AG09309 (cell line): ENCODE measurements around the gene PEX5L.

Experiments used
- DNase-seq: peaks from one replicate; pipeline ENCODE4 v3.0.0-alpha.2; 2010; ENCODE audit warnings: low read depth
- H3K4me3 ChIP-seq: 2 replicates; pipeline ENCODE4 v1.5.1; 2011; ENCODE audit warnings: mild to moderate bottlenecking, low read depth, low read length, moderate library complexity; ENCODE audit not compliant: control insufficient read depth
- TF ChIP-seq, protein P1 (sequence below): IDR thresholded peaks from 2 replicates; pipeline ENCODE4 v1.5.1; 2011; ENCODE audit warnings: mild to moderate bottlenecking, low read depth, low read length, inconsistent platforms; ENCODE audit not compliant: insufficient read depth, control insufficient read depth; ENCODE audit errors: missing control alignments

The PEX5L gene

DNA sequence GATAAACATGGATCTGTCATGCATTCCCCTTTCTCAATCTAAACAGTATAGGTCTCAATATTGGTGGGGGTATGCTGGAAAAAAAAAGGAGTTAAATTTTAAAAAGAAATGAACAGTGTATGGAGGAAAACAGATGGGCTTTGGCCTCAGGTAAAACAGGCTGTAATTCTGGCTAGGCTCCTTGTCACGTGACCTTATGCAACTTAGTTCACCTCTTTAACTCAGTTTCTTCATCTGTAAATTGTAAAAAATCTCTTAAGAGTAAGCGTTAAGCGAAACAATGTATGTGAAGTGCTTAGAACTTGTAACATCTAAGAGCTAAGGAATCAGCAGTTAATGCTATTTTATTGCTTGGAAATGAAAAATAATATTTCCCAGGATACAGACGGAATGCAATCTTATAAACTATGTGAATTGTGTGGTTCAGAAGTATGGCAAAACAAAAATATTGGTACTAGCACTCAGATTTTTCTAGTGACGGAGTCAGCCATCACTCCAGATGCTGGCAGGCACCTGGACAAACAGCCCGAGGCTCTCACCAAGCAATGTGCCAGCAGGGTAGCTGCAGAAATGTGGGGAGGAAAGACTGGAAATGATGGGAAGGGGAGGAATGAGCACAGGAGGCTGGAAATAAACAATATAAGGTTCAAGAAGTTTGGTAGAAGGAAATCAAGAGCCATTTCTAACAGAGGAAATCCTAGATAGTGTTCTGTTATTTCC is 211.1 kb downstream of the PEX5L start:
- TF ChIP-seq, protein P1, sequence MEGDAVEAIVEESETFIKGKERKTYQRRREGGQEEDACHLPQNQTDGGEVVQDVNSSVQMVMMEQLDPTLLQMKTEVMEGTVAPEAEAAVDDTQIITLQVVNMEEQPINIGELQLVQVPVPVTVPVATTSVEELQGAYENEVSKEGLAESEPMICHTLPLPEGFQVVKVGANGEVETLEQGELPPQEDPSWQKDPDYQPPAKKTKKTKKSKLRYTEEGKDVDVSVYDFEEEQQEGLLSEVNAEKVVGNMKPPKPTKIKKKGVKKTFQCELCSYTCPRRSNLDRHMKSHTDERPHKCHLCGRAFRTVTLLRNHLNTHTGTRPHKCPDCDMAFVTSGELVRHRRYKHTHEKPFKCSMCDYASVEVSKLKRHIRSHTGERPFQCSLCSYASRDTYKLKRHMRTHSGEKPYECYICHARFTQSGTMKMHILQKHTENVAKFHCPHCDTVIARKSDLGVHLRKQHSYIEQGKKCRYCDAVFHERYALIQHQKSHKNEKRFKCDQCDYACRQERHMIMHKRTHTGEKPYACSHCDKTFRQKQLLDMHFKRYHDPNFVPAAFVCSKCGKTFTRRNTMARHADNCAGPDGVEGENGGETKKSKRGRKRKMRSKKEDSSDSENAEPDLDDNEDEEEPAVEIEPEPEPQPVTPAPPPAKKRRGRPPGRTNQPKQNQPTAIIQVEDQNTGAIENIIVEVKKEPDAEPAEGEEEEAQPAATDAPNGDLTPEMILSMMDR: no peak
- no peak overlapping the region for H3K4me3 ChIP-seq
- no peak for DNase-seq

DNA sequence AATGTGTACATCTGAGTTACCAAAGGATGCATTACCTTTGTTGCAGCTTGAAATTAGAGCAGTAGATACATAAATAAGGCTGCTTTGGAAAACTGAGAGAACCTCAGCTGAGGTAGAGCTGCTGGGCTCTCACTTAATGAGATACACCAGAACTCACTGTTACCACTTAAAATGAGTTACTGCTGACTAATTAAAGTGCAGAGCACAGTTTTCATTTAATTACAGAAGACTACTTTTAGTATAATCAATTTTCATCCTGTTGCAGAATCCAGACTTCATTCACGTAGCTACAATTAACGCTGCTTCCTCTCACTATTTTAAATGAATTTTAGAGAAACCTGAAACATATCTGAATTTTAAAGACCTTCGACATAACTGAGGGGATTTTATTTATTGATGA is 214.4 kb downstream of the PEX5L start:
- no peak overlapping the region for H3K4me3 ChIP-seq
- TF ChIP-seq, protein P1: no peak
- DNase-seq: no peak

DNA sequence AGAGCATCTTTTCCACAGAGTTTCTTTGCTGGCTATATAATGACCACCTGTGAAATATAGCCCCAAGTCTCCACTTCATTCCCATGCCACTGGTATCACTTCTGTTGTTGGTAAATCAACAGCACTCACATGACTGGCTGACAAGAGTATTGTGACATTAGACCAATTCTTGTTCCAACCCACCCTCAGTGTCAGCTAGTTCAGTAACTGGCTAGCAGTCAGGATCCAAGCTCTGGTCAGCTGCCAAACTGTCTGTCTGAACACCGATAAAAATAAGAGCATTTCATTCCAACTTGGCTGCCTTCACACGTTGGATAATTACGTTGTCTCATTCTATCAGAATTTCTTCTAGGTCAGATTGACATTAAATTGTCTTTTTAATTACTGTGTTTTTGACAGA is 217.4 kb downstream of the PEX5L start:
- H3K4me3 ChIP-seq: no peak overlapping the region
- DNase-seq: no peak
- TF ChIP-seq, protein P1: no peak

DNA sequence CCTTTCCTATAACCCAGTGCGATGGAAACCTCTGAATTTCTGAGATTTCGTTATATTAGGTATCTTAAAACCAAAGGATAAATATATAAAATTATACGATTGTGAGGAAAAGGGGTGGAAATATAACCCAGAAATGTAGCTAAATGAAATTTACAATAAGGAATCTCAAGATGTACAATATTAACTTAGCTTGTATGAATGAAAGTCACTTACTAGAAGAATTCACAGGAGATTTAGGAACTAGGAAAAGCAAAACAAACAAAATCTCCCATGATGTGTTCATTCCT is 224.7 kb downstream of the PEX5L start:
- no peak for DNase-seq

DNA sequence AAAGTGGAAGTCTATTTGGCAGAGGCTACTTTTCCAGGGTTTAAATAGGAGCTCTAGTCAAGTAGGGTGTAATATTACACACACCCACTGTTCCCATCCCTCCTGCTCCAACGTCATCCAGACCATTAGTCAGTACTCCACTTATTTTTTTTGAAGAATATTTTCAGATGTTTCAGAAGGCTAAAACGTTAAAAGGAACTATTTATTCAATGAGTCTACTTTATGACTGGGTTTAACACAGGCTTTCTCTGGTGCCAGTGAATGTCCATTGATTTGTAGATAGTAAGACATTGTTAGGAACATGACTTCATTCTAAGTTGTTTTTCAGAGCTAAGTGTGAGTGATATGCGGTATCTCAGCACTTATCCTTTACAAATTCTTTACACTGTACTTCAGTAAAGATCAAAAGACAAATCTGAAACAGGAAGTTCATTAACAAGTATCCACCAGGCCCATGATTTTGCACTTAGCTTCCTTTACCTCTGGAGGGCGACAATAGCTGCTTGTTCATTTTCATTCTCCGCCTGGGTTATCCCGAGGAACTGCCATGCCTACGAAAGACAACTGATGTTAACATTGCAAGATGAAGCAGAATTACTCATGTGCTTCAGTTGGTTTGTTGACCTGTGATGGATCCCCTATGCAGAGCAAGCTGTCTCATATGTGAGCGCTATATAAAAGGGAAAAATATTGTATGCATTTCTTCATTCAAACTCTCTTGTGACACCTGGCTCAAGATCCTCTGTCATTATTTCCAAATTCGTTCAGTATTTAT is 225.2 kb downstream of the PEX5L start:
- TF ChIP-seq, protein P1: peak; percentile 64
- H3K4me3 ChIP-seq: no peak overlapping the region
- DNase-seq: peak; percentile 67

More for the DNA sequence above, 224.7 kb downstream of the PEX5L start:
- TF ChIP-seq, protein P1: no peak
- H3K4me3 ChIP-seq: no peak overlapping the region

DNA sequence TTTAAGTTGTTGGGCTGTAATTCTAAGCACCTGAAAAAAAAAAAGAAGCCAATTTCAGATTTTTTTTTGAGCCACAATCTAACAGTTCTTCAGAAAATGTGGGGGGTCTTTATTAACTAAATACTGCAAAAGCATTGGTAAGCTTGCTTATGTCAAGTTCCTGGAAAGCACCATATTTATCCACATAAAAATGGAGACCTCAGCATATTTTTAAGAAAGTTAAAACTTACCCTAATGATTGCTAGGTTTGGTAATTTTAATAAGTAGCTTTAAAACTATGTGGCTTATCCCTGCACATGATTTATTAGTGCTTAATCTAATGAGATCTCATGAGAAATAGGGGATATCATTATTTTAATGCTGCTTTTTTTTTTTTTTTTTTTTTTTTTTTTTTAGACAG is 227.1 kb downstream of the PEX5L start:
- TF ChIP-seq, protein P1: no peak
- H3K4me3 ChIP-seq: no peak overlapping the region
- no peak for DNase-seq

DNA sequence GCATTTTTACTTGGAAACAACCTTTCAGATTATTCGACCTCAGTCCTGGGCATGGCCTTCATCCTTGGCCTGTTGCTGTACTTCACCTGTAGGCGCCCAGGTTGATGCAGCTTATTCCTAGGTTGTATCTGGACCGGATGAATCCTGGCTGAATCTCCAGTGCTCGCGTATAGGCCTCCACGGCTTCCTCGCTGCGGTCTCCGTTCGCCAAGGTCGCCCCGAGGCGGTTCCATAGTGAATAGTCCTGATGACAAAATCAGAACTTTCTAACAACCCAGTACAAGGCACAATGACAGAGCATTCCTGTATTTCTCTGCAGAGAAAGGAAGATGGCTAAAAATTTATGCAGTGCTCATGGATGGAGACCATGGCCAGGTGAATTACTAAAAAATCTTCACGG is 229.1 kb downstream of the PEX5L start:
- no peak for DNase-seq
- TF ChIP-seq, protein P1: no peak
- H3K4me3 ChIP-seq: no peak overlapping the region
